ENCODE measurements around the gene HADHB.
"Not testable (repeated sequence)": the region's sequence is repeated elsewhere in the genome, so short reads cannot be mapped to it uniquely, and the experiment has no call there.

HADHB gene

DNA sequence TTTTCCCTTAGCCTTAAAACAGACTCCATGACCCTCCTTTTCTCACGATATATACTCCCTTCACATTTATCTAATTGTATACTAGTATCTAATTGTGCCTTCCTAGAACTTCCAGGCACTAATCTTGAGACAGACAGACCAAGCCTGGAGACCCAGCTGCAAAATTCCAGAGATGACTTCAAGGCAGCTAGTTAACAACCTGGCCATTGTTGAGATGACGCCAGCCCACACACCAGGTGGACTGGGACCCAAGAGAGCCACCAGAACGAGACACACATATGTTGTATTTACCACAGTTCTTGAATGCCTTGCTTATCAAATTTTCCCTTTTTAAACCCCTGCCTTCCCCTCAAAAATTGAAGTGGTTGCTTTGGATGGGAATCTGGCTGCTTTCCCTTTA is 52.3 kb downstream of the HADHB start:
- no peak for DNase-seq (ENCODE audit: low spot score)

GRCh38 chr2:26298286-26298637 is 53.5 kb downstream of the HADHB start:
- DNase-seq (ENCODE audit: low spot score): no peak

DNA sequence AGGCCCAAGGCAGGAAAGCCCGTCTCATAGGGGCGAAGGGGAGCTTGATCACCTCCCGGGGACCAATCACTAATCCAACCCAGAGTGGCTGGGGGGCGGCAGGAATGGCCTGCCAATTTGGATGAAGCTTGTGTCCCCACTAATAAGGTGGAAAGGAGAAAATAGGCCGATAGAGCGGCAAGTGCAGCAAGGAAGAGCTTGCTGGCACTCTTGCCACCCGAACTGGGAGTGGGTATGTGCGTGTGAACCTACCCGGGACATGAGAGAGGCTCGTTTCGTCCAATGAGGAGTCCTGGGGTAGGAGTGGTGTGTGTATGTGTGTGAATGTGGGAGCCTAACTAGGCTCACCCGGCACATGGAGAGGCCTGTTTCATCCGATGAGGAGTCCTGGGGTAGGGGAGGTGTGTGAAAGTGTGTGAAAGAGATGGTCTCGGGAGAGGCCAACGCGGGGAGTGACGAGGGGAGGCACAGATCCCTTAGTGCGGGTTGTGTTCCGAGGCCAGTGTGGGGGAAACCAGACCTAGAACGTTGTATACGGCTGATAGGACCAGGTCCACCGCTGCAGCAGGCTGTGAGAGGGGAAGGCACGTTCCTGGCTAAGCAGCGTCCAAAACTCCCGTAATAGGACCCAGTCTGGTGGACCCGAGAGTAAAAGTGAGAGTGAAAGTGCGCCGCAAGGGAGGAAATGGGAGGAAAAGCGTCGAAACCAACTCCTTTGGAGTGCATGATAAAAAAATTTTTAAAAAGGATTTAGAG is 54.1 kb downstream of the HADHB start:
- no peak for DNase-seq (ENCODE audit: low spot score)

DNA sequence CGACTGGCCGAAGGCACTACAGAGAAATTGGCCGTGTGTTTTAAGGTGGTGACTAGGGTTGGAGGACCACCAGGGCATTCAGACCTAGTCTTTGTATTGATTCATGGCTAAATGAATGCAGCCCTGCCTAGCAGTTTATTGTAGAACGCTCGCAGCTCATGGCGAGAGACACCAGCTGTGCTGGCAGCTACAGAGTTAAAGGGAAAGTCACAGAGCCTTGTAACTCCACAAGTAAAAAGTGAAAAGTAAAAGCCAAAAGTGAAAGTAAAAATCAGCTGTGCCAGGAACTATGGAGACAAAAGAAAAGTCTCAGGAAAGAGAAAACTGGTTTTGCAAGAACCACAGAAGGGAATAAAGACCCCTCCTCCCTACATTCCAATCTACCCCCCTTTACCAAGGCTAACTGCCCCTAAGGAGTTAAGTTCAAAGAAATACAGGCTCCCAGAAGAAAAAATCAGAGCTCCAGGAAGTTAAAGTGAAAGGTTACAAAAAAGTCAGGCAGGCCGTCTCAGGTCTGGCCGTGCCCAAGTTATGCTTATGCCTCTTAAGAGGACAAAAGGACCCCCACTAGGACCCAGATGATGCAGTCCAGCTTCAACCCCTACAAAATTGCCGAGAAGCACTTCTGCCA is 54.8 kb downstream of the HADHB start:
- DNase-seq (ENCODE audit: low spot score): no peak

DNA sequence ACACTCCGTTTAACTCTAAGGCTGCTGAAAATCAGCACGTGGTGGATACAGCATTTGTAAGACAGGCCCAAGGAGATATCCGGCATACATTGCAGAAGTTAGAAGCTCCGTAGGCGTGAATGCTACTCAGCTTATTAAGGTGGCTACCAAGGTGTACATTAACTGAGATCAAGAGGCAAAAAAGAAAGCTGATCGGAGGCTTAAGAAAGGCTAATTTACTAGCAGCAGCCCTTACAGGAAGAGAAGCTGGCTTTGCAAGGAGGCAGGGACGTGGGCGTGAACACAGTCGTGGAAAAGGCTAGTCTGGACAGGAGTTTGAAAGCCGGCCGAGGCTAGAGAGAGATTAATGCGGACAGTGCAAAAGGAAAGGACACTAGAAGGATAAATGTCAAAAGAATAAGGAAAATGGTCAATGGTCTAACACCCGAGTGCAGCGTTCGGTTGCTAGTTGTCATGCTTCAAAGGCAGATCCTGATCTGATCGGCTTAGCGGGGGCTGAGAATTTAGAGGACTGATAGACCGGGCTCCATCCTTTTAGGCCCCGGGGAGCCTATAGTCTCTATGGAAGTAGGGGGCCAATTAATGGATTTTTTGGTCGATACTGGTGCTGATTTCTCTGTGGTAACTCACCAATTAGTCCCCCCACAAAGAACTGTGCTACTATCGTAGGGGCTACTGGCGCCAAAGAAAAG is 55.6 kb downstream of the HADHB start:
- no peak for DNase-seq (ENCODE audit: low spot score)

GRCh38 chr2:26302846-26303245 is 58.1 kb downstream of the HADHB start:
- no peak for DNase-seq (ENCODE audit: low spot score)

DNA sequence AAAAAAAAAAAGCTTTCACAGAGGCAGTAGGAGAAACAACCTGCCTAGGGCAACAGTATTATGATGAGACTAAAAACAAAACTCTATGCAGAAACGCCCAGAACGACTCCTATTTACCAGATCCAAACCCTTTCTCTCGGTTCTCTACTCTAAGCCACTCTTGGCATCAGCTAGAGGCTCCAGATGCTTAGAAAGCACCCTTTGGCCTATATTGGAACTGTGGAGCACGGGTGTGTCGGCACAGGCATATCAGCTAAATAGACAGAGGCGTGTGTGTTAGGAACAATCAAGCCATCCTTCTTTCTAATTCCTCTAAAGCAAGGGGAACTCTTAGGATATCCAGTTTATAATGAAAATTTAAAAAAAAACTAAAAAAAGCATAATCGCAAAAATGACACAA is 60.4 kb downstream of the HADHB start:
- DNase-seq (ENCODE audit: low spot score): not testable (repeated sequence)

DNA sequence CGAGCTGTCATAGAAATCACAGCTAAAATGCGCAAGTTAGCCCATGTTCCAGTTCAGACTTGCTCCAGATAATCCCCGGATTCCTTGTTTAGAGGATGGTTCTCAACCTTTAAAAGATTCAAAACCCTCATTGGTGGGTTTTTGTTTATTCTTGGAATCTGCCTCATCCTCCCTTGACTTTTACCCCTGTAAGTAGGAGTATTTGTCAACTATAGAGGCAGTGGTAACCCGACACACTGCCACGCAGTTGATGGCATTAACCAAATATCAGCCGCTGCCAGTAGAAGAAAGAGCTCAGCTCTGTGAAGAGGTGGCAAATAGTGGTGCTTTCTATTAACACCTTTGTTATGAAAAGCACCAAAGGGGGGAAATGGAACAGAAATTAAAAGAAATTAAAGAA is 60.8 kb downstream of the HADHB start:
- DNase-seq (ENCODE audit: low spot score): no peak

DNA sequence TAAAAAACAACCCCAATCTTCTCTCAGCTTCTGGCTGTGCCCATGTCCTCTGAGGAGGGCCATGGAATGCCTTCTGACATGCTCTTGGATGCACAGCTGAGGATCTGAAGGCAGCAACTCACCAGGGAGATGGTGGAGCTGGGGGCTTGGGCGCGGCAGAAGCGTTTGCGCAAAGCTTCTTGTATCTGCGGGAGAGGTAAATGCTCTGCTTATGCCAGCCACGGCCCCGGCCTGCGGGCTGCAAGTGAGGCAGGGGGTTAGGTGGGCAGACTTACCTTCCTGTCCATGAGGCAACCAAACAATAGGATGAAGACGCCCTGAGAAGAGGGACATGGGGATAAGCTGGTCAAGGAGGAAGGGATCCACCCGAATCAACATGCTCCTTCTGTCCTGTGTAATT is 65.2 kb downstream of the HADHB start:
- DNase-seq (ENCODE audit: low spot score): no peak

GRCh38 chr2:26312471-26312870 is 67.7 kb downstream of the HADHB start:
- no peak for DNase-seq (ENCODE audit: low spot score)

- no peak for DNase-seq (ENCODE audit: low spot score)
These were observed 68.7 kb downstream of the HADHB start for GRCh38 chr2:26313446-26313845.

DNA sequence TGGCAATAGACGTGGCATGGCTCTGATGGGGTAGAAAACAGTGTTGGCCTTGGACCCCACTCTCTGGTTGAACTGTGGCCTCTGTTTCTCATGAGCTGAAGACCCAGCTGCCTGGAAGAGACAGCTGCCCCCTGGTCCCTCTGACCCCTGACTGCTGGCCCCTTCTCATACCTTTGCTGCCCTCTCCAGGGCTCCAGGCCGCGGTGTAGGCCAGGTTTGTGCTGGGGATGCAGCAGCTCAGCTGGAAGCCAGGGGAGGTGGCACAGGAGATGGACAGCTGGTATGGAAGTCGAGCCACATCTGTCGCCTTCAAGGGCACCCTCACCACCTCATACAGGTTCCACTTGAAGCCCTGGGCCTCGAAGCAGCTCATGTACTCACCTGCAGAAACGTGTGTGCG is 69.5 kb downstream of the HADHB start:
- DNase-seq (ENCODE audit: low spot score): no peak

DNA sequence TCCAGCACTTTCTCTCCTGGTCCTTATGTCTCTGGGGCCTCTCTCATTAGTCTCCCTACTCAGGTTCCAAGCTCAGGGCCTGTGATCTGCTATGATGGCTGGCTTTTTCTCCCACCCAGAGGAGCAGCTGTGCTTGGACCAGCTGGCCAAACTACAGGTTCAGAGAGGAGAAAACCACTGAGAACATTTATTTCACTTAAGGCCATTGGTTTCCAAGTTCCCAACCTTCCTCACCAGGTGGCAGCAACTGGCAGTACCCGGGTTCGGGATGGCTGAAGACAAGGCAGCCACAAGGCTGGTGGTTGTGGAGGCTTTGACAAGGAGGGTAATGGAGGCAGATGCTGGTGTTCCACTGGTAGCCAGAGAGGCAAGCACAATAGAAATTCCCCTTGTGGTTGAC is 71.3 kb downstream of the HADHB start:
- DNase-seq (ENCODE audit: low spot score): peak; percentile 60

DNA sequence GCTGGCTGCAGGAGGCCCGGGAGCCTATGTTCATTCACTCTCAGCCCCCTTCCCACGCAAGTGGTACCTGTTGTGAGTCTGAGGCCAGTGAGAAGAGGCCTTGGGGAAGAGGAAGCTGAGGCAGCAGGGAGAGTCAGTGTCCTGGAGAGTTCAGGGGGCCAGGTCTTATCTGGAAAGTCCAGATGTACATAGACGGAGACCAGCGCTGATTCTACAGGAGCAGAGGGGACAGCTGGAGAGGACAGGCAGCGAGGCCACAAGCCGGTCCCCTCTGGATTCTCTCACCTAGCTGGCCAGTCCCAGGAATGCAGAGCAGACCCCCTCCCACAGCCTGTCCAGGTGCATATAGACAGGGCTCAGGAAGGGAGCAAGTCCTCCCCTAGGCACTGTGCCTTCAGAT is 72.1 kb downstream of the HADHB start:
- DNase-seq (ENCODE audit: low spot score): no peak

- DNase-seq (ENCODE audit: low spot score): no peak
These were observed 72.8 kb downstream of the HADHB start for GRCh38 chr2:26317377-26318105.

DNA sequence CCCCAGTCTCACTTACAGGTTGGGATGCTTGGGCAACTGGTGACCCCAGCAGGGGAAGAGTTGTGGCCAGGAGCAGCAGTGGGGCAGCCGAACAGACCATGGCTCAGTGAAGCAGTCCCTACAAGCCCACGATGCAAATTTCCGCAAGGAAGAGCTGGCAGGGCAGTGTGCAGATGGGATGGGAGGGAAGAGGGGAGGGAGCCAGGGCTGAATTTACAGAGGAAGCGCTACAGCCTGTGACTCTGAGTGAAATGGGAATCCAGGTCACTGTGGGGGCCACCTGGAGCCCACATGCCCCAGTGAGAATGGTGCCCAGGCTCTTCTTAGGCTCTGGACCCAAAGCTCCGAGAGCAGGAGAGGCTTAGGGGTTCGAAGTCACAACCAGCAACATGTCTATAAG is 74.2 kb downstream of the HADHB start:
- DNase-seq (ENCODE audit: low spot score): no peak

- DNase-seq (ENCODE audit: low spot score): not testable (repeated sequence)
These were observed 79.7 kb downstream of the HADHB start for GRCh38 chr2:26324479-26324878.

DNA sequence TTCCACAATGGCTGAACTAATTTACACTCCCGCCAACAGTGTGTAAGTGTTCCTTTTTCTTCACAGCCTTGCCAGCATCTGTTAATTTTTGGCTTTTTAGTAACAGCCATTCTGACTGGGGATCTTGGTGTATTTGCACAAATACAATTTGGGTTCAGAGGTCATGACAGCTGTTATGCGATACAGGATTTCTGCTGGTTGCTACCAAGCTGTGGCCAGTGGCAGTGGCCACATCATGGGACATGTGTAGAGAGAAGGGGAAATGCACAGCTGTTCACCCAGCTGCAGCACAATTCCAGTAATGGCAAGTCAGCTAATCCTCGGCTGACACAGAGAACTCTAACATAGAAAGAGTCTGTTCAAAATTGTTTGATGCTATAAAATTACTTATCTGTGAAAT is 80.2 kb downstream of the HADHB start:
- DNase-seq (ENCODE audit: low spot score): no peak

DNA sequence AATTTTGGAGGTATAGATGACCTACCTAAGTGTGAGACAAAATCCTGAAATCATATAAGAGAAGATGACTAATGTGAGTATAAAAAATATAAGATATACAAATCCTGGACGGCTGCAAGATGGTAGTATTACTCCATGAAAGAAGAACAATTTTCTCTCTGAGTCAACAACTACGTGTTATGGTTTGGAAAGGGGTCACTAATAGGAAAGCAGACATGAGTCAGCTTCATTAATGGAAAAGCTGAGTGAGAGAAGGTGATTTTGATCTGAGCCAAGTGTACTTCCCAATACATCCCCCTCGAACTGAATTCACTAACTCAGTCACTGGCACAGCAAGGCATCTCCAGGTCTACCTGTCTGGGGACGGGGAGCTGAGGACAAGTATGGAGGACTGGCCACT is 81.1 kb downstream of the HADHB start:
- DNase-seq (ENCODE audit: low spot score): no peak

- no peak for DNase-seq (ENCODE audit: low spot score)
These were observed 81.8 kb downstream of the HADHB start for GRCh38 chr2:26326514-26326913.

- DNase-seq (ENCODE audit: low spot score): no peak
These were observed 82.8 kb downstream of the HADHB start for GRCh38 chr2:26327291-26328272.

GRCh38 chr2:26329083-26329482 is 84.3 kb downstream of the HADHB start:
- not testable (repeated sequence) for DNase-seq (ENCODE audit: low spot score)

Measured in D341Med (cell line).